Right lobe of liver (tissue), 6 donors: ENCODE results near the gene ZNF778. TPM values are rescaled to one million over a fixed set of nuclear protein-coding genes. Genes with fewer than 3 reads are reported as not detected.
"Not testable (repeated sequence)": the region's sequence is repeated elsewhere in the genome, so short reads cannot be mapped to it uniquely, and the experiment has no call there.

Experiments
- ATAC-seq, 4 donors: fragments of 200-7000 bp; cut with Tn5 transposase; one replicate each; pipeline ENCODE4 v1.9.1; 2020; ENCODE audit warnings: mild to moderate bottlenecking in 4 of 4, moderate library complexity in 4 of 4
- DNase-seq, 3 donors: peaks; one replicate each; pipeline ENCODE4 v3.0.0-alpha.2; 2020
- H3K27ac ChIP-seq, 3 donors: fragments of 200-600 bp; one replicate each; pipeline ENCODE4 v1.8.0; 2022
- H3K27me3 ChIP-seq, 2 donors: fragments of 200-600 bp; one replicate each; pipeline ENCODE4 v1.8.0; 2022
- H3K36me3 ChIP-seq, 4 donors: fragments of 200-600 bp; sonication (generic) in 1 of 4; one replicate each; pipeline versions ENCODE4 v1.5.1 to v1.8.0; 2017 to 2022; ENCODE audit warnings: control low read depth in 1 of 4
- H3K4me1 ChIP-seq, 4 donors: fragments of 200-600 bp; sonication (generic) in 1 of 4; one replicate each; pipeline versions ENCODE4 v1.5.1 to v1.8.0; 2017 to 2022; ENCODE audit warnings: control low read depth in 1 of 4
- H3K4me3 ChIP-seq, 3 donors: fragments of 200-600 bp; one replicate each; pipeline ENCODE4 v1.8.0; 2022
- H3K9me3 ChIP-seq, 4 donors: fragments of 200-600 bp; sonication (generic) in 1 of 4; one replicate each; pipeline versions ENCODE4 v1.5.1 to v1.8.0; 2017 to 2022; ENCODE audit warnings: control low read depth in 1 of 4
- POLR2A ChIP-seq: fragments of 450-650 bp; IDR thresholded peaks from one replicate; pipeline ENCODE4 v1.6.1; 2017; ENCODE audit warnings: antibody characterized with exemption, mild to moderate bottlenecking
- WGBS: methylation state at CpG from one replicate; pipeline ENCODE4 v1.1.6; 2018; ENCODE audit warnings: low coverage, low lambda C conversion rate; ENCODE audit not compliant: insufficient coverage; ENCODE audit errors: missing lambda C conversion rate; 5-methylcytosine and 5-hydroxymethylcytosine counted together
- intact Hi-C, 2 donors: fragments of 100-400 bp; cut with DNase I; formaldehyde crosslinking; loops; one replicate each; pipeline versions ENCODE4 v1.11.2 to v1.14.1; 2022
- total RNA-seq, 6 experiments: library from RNA; depleted of rRNA in 2 of 6; stranded (reverse); fragments of >200 nt in 2 of 6; fragmentation: NEBNext Ultra II Directional in 3 of 6; extraction: Animal tissue kit (Norgen Biotek cat#: 25700) in 3 of 6; gene quantifications; one replicate each; pipeline versions ENCODE4 v1.1.0 to v1.2.4, GENCODE V29; 2016 to 2023
- TF ChIP-seq, protein P1 (sequence below), 4 donors: fragments of 200-600 bp in 3 of 4; fragments of 450-650 bp in 1 of 4; IDR thresholded peaks; one replicate each; pipeline versions ENCODE4 v1.5.1 to v1.8.0; 2016 to 2022; ENCODE audit warnings: antibody characterized with exemption in 4 of 4, mild to moderate bottlenecking in 2 of 4
- donor health status: DM: no; HTN: yes; CAD: no.
- donor health status: DM: no; HTN: no; CAD: no.
- donor health status: DM: no; HTN: no; CAD: no.
- donor health status: DM: no; HTN: yes; CAD: no.
- donor health status: DM: no; HTN: yes; CAD: no.

The ZNF778 gene
- total RNA-seq, 6 experiments from 2014 or later: 2.3 to 11.2 (median 3.1) TPM

DNA sequence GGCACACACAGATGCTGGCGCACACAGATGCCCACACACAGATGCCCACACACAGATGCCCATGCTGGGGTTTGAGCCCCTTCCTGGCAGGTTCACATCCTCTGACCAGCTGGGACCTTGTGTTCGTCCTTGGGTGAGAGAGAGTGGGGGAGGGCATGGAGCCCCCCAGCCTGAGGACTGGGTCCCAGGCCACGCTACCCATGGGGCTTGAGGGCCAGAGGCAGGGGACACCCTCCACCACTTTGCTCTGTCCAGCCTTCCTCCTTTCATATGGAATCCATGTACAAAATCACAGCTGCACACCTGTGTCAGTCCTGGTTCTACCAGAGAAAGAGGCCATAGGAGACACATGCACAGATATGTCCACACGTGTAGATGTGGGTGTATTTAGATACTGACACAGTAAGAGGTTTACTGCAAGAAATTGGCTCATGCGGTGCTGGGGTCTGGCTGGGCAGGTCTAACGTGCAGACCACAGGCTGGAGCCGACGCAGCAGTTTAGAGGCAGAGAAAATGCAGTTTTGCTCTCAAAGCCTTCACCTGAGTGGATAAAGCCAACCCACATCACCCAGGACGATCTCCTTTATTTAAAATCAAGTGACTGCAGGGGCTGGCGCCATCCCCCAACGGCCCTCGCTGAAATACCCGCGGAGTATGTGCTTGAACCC, 28.0 kb upstream of the ZNF778 start:
- ATAC-seq (no peak), DNase-seq (peak in 1 of 3 donors; percentile 29)
- TF ChIP-seq POLR2A: no peak
- TF ChIP-seq, protein P1, sequence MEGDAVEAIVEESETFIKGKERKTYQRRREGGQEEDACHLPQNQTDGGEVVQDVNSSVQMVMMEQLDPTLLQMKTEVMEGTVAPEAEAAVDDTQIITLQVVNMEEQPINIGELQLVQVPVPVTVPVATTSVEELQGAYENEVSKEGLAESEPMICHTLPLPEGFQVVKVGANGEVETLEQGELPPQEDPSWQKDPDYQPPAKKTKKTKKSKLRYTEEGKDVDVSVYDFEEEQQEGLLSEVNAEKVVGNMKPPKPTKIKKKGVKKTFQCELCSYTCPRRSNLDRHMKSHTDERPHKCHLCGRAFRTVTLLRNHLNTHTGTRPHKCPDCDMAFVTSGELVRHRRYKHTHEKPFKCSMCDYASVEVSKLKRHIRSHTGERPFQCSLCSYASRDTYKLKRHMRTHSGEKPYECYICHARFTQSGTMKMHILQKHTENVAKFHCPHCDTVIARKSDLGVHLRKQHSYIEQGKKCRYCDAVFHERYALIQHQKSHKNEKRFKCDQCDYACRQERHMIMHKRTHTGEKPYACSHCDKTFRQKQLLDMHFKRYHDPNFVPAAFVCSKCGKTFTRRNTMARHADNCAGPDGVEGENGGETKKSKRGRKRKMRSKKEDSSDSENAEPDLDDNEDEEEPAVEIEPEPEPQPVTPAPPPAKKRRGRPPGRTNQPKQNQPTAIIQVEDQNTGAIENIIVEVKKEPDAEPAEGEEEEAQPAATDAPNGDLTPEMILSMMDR (IDR thresholded peaks at IDR 0.05): no peak
- Histone ChIP-seq H3K36me3 (no peaks in the 10 kb centered on the region), H3K4me1 (no peaks in the 10 kb centered on the region), H3K4me3 (no peak overlapping the region), H3K27me3 (no peaks in the 10 kb centered on the region), H3K27ac (no peak overlapping the region), H3K9me3 (no peaks in the 10 kb centered on the region)
- intact Hi-C loops: no loop called here
- WGBS: 61% methylated on average over 6 of the region's 14 CpGs

DNA sequence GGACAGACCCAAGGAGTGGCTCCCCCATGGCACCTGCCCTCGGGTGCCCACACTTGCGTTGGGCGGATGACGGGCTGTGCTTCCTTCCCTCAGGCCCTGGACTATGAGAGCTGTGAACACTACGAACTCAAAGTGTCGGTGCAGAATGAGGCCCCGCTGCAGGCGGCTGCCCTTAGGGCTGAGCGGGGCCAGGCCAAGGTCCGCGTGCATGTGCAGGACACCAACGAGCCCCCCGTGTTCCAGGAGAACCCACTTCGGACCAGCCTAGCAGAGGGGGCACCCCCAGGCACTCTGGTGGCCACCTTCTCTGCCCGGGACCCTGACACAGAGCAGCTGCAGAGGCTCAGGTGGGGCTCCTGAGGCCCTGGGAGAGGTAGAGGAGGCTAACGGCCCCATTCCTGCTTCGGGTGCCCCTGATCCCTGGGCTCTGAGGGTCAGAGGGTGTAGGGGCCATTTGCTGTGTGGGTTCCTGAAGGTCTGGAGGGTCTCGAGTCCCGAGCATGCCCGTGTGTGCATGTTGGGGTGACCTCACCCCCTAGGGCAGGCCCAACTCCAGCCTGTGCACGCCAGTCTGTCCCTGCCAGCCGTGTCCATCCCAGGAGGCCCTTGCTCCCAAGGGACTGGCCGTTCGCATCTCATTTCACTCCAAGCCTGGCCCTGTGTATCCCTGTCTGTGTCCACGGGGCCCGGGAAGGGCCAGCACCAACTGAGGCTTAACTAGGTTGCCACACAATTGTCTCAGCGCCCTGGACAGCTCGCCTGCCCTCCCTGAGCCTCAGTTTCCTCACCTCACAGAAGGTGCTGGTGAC, 27.1 kb upstream of the ZNF778 start:
- intact Hi-C loops: no loop called here
- no peak for ATAC-seq
- H3K27me3 ChIP-seq: no peaks in the 10 kb centered on the region
- no peaks in the 10 kb centered on the region for H3K9me3 ChIP-seq
- H3K27ac ChIP-seq: no peak overlapping the region
- DNase-seq: peak in 2 of 3 donors; percentile 18 to 52
- no peak overlapping the region for H3K4me3 ChIP-seq
- no peaks in the 10 kb centered on the region for H3K36me3 ChIP-seq
- 36% methylated on average over 7 of the region's 28 CpGs for WGBS
- TF ChIP-seq, protein P1 (IDR thresholded peaks at IDR 0.05): no peak
- no peak for TF ChIP-seq POLR2A
- H3K4me1 ChIP-seq: no peaks in the 10 kb centered on the region

DNA sequence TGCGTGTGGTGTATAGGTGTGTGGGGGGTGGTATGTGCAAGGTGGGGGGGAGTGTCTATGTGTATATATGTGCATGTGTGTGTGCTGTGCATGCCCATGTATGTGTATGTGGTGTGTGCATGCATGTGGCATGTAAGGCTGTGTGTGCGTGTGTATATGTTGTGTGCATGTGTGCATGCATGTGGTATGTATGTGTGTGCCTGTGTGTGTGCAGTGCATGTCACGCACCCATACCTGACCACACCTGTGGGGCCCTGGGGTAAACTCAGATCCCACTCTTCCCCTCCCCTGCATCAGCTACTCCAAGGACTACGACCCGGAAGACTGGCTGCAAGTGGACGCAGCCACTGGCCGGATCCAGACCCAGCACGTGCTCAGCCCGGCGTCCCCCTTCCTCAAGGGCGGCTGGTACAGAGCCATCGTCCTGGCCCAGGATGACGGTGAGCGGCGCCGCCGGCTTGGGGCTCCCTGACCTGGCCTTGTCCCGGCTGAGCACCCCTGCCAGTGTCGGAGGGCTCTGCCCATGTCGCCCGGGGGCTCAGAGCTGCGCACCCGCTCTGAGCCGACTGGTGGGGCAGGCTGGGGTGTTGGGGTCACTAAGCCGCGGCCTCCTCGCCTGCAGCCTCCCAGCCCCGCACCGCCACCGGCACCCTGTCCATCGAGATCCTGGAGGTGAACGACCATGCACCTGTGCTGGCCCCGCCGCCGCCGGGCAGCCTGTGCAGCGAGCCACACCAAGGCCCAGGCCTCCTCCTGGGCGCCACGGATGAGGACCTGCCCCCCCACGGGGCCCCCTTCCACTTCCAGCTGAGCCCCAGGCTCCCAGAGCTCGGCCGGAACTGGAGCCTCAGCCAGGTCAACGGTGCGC, 26.2 kb upstream of the ZNF778 start:
- WGBS: 78% methylated on average over 1 of the region's 44 CpGs
- no peak for TF ChIP-seq POLR2A
- Histone ChIP-seq H3K4me1 (no peaks in the 10 kb centered on the region), H3K9me3 (no peaks in the 10 kb centered on the region), H3K27me3 (no peaks in the 10 kb centered on the region), H3K36me3 (no peaks in the 10 kb centered on the region), H3K27ac (no peak overlapping the region), H3K4me3 (no peak overlapping the region)
- intact Hi-C loops: no loop called here
- DNase-seq (peak in 2 of 3 donors; percentile 28 to 59), ATAC-seq (no peak)

DNA sequence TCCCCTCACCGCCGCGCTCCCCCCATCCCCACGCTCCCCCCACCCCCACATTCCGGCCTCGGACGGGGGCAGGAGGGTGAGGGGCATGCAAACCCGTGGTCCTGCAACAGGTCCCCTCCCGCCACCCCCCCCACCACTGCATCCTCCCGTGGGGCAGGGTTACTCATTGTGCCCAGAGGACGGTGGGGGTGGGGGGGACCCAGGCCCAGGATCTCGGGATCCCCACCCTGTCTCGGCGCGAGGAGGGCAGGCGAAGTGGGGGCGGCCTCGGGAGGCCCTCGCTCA, 25.7 kb upstream of the ZNF778 start:
- TF ChIP-seq POLR2A: no peak
- TF ChIP-seq, protein P1 (IDR thresholded peaks at IDR 0.05): no peak
- DNase-seq: no peak
- intact Hi-C loops: no loop called here
- Histone ChIP-seq H3K9me3 (no peaks in the 10 kb centered on the region), H3K4me3 (peak overlapping the region; percentile 14 to 40 (median 16)), H3K4me1 (no peaks in the 10 kb centered on the region), H3K27me3 (no peaks in the 10 kb centered on the region), H3K36me3 (no peaks in the 10 kb centered on the region), H3K27ac (no peak overlapping the region)
- no peak for ATAC-seq
- 0% methylated on average over 5 of the region's 19 CpGs for WGBS

DNA sequence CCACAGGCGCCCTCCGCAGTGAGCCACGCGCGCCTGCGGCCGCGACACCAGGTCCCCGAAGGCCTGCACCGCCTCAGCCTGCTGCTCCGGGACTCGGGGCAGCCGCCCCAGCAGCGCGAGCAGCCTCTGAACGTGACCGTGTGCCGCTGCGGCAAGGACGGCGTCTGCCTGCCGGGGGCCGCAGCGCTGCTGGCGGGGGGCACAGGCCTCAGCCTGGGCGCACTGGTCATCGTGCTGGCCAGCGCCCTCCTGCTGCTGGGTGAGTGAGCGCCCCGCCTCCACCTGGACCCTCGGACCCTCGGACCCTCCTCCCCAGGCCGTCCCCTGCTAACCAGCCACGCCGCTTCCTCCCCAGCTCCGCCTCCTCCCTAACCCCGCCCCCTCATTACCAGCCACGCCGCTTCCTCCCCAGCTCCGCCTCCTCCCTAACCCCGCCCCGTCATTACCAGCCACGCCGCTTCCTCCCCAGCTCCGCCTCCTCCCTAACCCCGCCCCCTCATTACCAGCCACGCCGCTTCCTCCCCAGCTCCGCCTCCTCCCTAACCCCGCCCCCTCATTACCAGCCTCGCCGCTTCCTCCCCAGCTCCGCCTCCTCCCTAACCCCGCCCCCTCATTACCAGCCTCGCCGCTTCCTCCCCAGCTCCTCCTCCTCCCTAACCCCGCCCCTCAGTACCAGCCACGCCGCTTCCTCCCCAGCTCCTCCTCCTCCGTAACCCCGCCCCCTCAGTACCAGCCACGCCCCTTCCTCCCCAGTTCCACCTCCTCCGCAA, 25.1 kb upstream of the ZNF778 start:
- ATAC-seq (peak; percentile 25 to 73 (median 46)), DNase-seq (peak; percentile 56 to 81 (median 74))
- WGBS: 11% methylated on average over 21 of the region's 63 CpGs
- intact Hi-C loops, H3K36me3 ChIP-seq, H3K27me3 ChIP-seq, H3K27ac ChIP-seq, H3K9me3 ChIP-seq, H3K4me1 ChIP-seq: not testable (repeated sequence)
- peak overlapping the region; percentile 14 to 40 (median 16) for H3K4me3 ChIP-seq
